PC-9 (cell line): ENCODE measurements around the gene PACRG.

ENCODE experiments used
- EZH2 ChIP-seq: fragments of 200-600 bp; sonication (generic); IDR thresholded peaks from 2 replicates; pipeline ENCODE4 v1.8.0; 2017; ENCODE audit warnings: antibody characterized with exemption, low read depth
- TF ChIP-seq, protein P1 (sequence below): fragments of 200-600 bp; sonication (generic); conservative IDR thresholded peaks from 2 replicates; pipeline ENCODE4 v1.6.1; 2017; ENCODE audit warnings: mixed run types, antibody characterized with exemption, mild to moderate bottlenecking, moderate library complexity

DNA sequence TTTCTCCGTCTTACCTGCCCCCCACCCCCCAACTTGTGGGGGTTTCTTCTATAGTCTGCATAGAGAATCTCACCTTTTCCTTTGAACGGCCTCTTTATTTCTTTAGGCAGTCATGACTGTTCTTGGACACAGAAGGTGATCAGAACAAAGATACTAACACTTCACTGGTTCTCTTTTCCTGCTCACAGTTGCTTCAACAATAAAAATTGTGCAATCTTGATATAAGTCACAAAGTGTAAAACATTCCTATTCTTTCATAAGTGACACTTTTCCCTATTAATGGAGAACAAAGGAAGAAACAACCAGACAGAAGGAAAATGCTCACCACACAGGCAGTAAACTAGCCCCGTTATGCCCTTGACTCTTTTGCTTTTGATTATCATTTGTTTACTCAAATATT is 448.3 kb downstream of the PACRG start:
- TF ChIP-seq, protein P1, sequence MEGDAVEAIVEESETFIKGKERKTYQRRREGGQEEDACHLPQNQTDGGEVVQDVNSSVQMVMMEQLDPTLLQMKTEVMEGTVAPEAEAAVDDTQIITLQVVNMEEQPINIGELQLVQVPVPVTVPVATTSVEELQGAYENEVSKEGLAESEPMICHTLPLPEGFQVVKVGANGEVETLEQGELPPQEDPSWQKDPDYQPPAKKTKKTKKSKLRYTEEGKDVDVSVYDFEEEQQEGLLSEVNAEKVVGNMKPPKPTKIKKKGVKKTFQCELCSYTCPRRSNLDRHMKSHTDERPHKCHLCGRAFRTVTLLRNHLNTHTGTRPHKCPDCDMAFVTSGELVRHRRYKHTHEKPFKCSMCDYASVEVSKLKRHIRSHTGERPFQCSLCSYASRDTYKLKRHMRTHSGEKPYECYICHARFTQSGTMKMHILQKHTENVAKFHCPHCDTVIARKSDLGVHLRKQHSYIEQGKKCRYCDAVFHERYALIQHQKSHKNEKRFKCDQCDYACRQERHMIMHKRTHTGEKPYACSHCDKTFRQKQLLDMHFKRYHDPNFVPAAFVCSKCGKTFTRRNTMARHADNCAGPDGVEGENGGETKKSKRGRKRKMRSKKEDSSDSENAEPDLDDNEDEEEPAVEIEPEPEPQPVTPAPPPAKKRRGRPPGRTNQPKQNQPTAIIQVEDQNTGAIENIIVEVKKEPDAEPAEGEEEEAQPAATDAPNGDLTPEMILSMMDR = no peak
- no peak for TF ChIP-seq EZH2
